Umbilical cord (tissue), 2 donors: ENCODE data around the gene UNC13D. TPM values are rescaled to one million over a fixed set of nuclear protein-coding genes. Genes with fewer than 3 reads are reported as not detected.
"Not testable (repeated sequence)": the region's sequence is repeated elsewhere in the genome, so short reads cannot be mapped to it uniquely, and the experiment has no call there.

Source experiments
- DNase-seq: peaks from one replicate; pipeline ENCODE4 v3.0.0-alpha.2; 2015; ENCODE audit warnings: low spot score
- total RNA-seq: library from RNA; depleted of rRNA; stranded (reverse); fragments of >200 nt; gene quantifications from one replicate; pipeline ENCODE4 v1.2.3, GENCODE V29; 2014; ENCODE audit warnings: low replicate concordance; ENCODE audit not compliant: insufficient read depth

The UNC13D gene
- total RNA-seq, 1 donor from 2014 or later, result 8.9 TPM

GRCh38 chr17:75851693-75851991, 7.4 kb upstream of the UNC13D start:
- not testable (repeated sequence) for DNase-seq

GRCh38 chr17:75850928-75851692, 6.9 kb upstream of the UNC13D start:
- no peak for DNase-seq

DNA sequence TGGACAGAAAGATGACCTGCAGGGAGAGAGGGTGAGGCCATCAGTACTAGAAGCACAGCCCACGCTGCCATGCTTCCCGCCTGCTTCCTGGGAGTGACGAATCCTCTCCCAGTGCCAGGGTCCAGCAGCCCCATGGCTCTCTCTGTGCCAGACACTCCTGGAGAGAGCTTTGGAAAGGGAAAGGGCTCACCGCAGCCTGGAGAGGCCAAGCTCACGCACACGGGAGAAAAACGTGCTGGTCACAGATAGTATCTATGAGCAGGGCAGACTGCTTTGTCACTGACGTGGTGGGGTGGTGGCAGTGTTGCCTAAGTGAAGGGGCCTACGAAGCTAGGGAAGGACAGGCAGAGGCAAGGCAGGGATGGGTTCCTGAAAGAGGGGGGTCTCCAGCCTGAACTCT, 5.5 kb upstream of the UNC13D start:
- DNase-seq, result no peak

- no peak for DNase-seq
Observed at GRCh38 chr17:75849279-75849646, 5.1 kb upstream of the UNC13D start.

DNA sequence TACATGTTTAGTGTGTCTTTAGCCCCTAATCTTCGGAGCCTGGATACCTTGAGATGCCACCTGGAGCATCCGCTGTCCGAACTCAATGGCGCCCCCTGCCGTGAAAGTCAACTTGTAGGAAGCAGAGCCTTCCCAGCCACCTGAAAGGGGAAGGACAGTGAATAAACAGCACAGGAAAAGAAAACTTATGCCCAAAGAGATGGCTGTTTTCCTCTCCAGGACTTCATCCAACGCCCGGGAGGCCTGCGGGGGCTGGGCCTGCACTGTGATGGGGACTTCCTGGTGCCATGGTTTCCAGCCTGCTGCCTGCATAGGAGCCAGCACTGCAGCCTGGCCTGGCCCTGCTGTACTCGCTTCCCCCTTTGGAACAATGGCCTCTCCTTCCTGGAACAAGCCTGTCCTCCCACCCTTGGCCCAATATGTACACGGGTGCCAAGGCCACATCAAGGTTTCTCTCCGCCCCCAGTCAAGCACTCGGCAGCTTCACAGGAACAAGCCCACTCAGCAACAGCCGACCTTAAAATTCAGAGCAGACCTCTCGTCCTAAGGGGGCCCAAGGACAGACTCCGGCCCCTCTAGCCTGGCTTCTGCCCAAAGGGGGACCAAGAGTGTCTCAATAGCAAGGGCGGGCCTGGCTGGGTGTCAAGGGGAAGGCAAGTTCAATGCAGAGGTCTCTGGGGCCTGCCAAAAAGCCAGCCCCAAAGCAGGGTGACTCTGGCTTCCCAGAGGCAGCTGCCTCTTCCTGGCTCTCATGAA, 4.5 kb upstream of the UNC13D start:
- peak; percentile 55 for DNase-seq

DNA sequence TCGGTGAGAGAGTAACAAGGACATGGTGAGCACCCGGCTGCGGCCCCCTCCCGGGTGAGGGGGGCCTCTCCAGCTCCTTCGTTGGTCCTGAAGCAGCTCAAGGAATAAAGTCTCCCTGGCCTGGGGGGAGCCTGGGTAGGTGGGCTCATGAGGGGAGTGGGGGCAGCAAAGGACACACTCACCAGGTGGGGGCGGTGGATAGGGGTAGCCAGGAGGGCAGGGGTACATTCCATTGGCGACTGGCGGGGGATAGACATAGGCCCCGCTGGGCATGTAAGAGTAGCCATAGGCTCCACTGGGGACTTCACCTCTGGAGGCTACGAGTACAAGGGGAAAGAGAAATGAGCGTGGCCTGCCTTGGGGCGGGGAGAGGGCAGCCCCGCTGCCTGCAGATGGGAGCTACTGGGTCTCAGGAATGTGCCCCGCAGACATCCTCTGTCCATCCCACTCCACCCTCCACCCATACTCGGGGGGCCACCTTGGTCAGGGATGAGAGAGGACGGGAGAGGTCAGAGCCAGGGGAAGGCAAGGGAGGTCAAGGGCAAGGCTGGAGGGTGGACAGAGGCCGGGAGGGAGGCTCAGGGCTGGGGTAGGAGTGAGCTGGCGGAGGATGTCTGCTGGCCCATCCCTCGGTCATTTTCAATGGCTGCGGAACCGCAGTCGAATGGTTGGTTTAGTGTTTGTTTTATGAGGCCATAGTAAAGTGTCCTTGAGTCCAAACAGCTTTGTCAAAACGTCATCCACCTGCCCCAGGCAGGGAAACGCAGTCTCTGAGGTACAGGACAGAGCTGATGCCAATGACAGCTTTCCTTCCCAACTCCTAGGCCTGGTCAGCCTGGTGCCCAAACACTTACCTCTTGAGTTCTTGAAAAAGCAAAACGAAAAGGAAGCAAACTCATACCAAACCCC, 3.7 kb upstream of the UNC13D start:
- no peak for DNase-seq

DNA sequence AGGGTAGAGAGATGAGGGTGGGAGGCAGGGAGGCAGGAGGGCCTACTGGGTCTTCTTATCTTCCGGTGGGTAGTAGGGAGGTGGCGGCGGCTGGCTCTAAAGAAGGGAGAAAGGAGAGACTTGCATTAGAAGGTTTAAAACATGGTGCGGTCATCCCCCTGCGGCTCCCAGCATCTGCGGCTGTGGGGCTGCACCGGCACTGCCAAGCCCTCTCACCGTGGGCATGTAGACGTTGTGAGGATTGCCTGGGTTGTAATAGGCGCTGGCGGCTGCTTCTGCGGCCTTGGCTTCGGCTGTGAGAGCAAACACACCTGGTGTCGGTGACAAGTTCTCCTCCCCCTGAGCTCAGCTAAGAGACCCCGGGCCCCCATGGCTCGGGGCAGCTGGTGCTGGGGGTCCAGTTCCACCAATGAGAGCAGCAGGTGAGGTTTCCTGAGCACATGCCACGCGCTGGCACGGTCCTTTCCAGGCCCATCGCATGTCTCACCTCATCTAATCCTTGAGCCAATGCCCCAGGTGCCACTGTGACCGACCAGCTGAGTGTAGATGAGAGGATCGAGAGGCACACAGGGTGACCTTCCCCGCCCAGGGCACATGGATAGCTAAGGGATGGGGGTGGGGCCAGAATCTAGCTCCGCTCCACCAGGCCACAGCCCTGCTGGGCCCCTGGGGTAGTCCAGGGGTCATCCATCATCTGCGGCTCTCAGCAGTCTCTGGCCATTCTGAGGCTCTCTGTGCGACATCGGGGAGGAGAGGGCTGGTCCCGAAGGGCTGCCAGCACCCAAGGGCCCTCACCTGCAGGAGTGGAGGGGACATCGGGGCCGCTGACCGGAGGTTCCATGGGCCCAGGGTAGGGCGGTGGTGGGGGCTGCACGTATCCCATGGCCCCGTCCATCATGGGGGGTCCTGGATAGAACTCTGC, 2.7 kb upstream of the UNC13D start:
- DNase-seq, result no peak

DNA sequence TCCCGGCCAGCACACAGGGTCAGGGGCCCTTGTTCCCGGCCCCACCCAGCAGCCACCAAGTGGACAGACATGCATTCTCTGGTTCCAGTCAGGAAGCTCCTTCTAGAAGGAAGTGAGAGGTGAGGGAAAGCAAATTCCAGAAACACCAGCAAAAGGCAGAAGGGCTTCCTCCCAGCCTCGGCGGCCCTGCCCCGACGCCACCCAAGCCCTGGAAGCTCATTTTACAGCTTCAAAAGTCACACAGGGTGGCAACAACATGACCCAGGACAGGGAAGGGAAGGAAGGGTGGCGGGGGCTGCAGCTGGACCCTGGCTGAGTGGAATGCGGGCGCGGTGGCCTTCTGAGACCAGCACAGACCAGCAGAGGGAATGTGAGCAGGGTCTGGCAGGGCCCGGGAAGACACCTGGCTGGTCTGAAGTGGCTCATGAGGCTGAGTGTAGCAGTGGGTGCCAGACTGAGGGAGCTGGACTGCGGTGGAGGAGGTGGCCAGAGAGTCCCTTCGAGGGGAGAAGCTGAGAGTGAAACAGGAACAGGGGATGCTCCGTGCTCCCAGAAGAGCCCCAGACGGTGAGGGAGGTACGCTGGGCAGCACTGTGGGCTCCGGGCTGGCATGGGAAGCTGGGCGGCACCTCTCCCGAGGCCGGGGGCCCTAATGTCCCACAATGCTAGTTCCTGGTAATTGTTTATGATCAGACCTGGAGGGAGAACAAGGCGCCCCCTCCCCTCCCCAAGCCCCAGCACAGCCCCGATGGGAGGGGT, 1.9 kb upstream of the UNC13D start:
- DNase-seq, result no peak

GRCh38 chr17:75845058-75845711, 981 bp upstream of the UNC13D start:
- peak; percentile 66 for DNase-seq

DNA sequence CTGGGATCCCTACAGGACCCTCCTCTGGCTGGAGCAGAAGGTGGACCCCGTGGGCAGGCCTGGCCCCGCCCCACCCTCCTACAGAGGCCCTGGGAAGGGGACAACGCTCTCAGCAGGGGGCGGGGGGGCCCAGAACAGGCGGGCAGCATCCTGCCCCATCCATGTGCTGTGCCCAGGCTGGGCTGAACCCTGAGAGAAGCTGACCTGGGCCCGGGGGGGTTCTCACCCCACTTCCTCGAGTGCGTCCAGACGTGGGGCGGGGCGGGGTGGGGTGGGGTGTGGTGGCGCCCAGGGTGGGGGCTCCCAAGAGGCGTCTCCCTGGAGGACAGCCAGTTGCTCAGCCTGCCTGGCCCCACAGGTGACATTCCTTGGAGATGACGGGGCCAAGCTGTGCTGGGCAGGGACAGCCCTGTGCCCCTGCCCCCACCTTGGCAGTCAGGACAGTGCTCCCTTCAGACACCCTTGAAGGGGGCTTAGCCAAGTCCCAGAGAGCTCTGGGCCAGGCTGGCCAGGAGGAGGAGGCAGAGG, 390 bp upstream of the UNC13D start:
- peak; percentile 57 for DNase-seq

DNA sequence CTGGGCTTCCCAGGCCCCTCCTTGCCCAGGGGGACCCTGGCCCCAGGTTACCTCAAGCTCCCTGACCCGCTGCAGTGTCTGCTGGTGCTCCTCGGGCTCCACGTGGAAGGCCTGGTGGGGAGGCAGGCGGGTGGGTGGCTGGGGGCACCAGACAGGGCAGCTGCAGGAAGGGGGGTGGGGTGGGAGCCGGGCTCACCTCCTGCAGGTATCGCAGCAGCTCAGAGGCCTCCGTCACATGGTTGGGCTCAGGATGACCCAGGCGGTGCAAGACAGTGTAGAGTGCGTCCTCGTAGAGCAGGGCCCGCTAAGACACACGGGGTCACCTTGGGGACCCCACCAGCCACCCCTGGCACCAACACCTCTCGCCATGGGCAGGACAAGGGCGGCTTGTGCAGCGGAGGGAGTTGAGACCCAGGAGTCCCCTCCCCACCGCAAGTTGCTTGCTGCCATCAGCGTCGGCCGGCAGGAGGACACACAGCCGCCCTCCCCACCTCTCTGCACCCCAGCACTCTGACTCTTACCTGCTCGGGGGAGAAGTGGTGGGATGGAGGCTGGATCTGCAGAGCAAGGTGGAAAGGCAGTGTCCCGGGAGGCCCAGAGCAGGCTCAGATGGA, 1.1 kb downstream of the UNC13D start:
- DNase-seq, result no peak

DNA sequence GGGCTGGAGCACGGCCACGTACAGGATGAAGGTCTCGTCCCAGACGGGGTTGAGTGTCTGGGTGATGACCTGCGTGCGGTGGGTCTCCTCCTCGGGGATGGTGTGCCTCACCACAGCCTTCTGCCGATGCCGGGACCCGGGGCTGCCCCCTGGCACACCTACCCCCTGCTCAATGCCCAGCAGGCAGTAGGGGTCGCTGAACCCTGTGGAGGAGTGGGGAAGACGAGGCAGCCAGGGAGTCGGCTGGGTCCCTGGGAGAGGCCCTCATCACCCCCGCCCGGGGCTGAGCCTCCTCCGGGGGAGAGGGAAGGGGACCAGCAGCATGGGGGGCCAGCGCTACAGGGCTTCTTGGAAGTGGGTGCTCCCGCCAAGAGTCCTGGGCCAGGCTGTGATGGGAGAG, 1.8 kb downstream of the UNC13D start:
- DNase-seq, result no peak

- DNase-seq, result no peak
Observed at GRCh38 chr17:75840799-75841164, 3.4 kb downstream of the UNC13D start.

GRCh38 chr17:75839942-75840798, 4.0 kb downstream of the UNC13D start:
- no peak for DNase-seq

DNA sequence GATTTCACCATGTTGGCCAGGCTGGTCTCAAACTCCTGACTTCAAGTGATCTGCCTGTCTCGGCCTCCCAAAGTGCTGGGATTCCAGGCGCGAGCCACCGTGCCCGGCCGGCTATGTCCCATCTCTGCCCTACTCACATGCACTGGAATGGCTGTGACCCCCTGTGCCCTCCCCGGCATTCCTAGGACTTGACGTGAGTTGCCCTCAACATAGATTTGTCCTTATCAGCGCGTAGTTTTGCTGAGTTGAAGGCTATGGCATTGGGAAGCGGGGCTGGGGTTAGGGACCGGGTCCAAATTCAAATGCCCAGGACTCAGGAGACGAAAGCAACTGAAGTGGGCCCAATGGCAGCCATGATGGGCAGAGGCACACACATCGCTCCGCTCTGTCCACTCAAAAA, 5.8 kb downstream of the UNC13D start:
- DNase-seq, result no peak

DNA sequence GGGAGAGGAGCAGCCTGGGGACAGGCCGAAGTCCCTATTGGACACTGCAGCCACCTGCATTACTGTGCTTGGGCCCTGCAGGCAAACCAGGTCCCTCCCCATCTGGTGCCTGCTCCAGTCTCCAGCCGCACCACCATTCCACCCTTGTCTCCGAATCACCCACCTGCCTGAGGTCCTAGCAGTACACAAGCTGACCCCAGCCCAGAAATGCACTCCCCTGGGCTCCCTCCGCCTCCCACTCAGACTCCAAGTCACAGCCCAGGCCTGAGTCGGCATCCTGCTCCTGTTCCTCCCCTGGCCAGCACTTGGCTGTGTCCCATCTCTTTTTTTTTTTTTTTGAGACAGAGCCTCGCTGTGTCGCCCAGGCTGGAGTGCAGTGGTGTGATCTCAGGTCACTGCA, 6.3 kb downstream of the UNC13D start:
- no peak for DNase-seq

DNA sequence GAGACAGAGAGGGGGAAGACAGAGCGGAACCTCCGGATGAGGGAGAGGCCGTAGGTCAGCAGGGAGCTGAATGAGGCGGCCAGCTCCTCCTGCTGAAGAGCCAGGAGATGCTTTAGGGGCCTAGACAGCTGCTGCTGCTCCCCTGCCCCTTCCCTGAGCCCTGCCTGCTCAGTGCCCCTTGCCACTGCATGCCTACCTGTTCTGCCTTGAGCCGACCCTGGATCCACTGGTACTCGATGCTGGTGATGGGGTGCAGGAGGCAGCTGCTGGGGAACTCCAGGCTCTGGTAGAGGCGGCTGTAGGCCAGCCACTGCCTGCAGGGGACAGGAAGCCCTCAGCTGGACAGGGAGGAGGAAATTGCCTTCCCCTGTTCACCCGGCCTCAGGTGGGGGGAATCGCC, 7.6 kb downstream of the UNC13D start:
- no peak for DNase-seq

- DNase-seq, result no peak
Observed at GRCh38 chr17:75835654-75835987, 8.6 kb downstream of the UNC13D start.
